WTC11 (cell line): ENCODE measurements around the gene DCAF15. TPM values are rescaled to one million over a fixed set of nuclear protein-coding genes. Genes with fewer than 3 reads are reported as not detected.
A peak's percentile ranks its signal among the peaks of the same experiment; 100 is the strongest.

Experiments used
- ATAC-seq: fragments of 200-7000 bp; cut with Tn5 transposase; 2 replicates; pipeline ENCODE4 v1.10.0; 2021; ENCODE audit warnings: mild to moderate bottlenecking, moderate library complexity
- CTCF ChIA-PET: fragments of 300-600 bp; sonication (Branson Sonifier 250); formaldehyde crosslinking; loops from one replicate; lab custom pipeline; 2021; ENCODE audit warnings: antibody characterized with exemption; lab: Charles Lee
- POLR2A ChIA-PET: fragments of 350-600 bp; sonication (Branson Sonifier 250); formaldehyde crosslinking; loops from one replicate; lab custom pipeline; 2021; ENCODE audit warnings: antibody characterized with exemption; lab: Charles Lee
- DNase-seq: peaks from one replicate; pipeline ENCODE4 v3.0.0; 2021; ENCODE audit warnings: low spot score
- H3K27ac Mint-ChIP-seq: 2 replicates; pipeline ENCODE4 v1.8.0; 2021; ENCODE audit warnings: mixed read lengths
- H3K27me3 Mint-ChIP-seq: 2 replicates; pipeline ENCODE4 v1.8.0; 2021; ENCODE audit warnings: low read depth, mild to moderate bottlenecking, moderate library complexity, mixed read lengths
- H3K36me3 Mint-ChIP-seq: 2 replicates; pipeline ENCODE4 v1.8.0; 2021; ENCODE audit warnings: mixed read lengths
- H3K4me1 Mint-ChIP-seq: 2 replicates; pipeline ENCODE4 v1.8.0; 2022; ENCODE audit warnings: mixed read lengths
- H3K4me3 Mint-ChIP-seq: 2 replicates; pipeline ENCODE4 v1.8.0; 2021; ENCODE audit warnings: mild to moderate bottlenecking, moderate library complexity, mixed read lengths
- H3K9me3 Mint-ChIP-seq: 2 replicates; pipeline ENCODE4 v1.8.0; 2021; ENCODE audit warnings: mixed read lengths
- ATF6 ChIP-seq: sonication (generic); formaldehyde crosslinking; IDR thresholded peaks from 2 replicates; pipeline ENCODE4 v1.8.1; 2023; ENCODE audit warnings: mild to moderate bottlenecking, missing genetic modification reagents
- E2F1 ChIP-seq: sonication (generic); formaldehyde crosslinking; IDR thresholded peaks from 2 replicates; pipeline ENCODE4 v1.8.0; 2022; ENCODE audit warnings: mild to moderate bottlenecking, missing genetic modification reagents
- E2F4 ChIP-seq: sonication (generic); formaldehyde crosslinking; IDR thresholded peaks from 2 replicates; pipeline ENCODE4 v1.8.1; 2022; ENCODE audit warnings: low read depth, mild to moderate bottlenecking, moderate library complexity, missing genetic modification reagents, borderline replicate concordance
- EMX1 ChIP-seq: fragments of 250-450 bp; sonication (Bioruptor Pico); IDR thresholded peaks from 2 replicates; pipeline ENCODE4 v1.8.0; 2021; ENCODE audit warnings: mild to moderate bottlenecking
- ERG ChIP-seq: fragments of 250-450 bp; sonication (Bioruptor Pico); IDR thresholded peaks from 2 replicates; pipeline ENCODE4 v1.8.0; 2021; ENCODE audit warnings: mild to moderate bottlenecking
- IRF1 ChIP-seq: sonication (generic); formaldehyde crosslinking; IDR thresholded peaks from 2 replicates; pipeline ENCODE4 v1.8.0; 2023; ENCODE audit warnings: missing genetic modification reagents
- JAZF1 ChIP-seq: fragments of 250-450 bp; sonication (Bioruptor Pico); IDR thresholded peaks from 2 replicates; pipeline ENCODE4 v1.9.0; 2021; ENCODE audit warnings: moderate library complexity, mild to moderate bottlenecking, inconsistent platforms
- MAX ChIP-seq: sonication (generic); formaldehyde crosslinking; IDR thresholded peaks from 2 replicates; pipeline ENCODE4 v1.8.0; 2022; ENCODE audit warnings: mild to moderate bottlenecking, missing genetic modification reagents
- MXD4 ChIP-seq: fragments of 250-450 bp; sonication (Bioruptor Pico); IDR thresholded peaks from 2 replicates; pipeline ENCODE4 v1.8.0; 2021; ENCODE audit warnings: mild to moderate bottlenecking, moderate library complexity, borderline replicate concordance
- NR2C2 ChIP-seq: sonication (generic); formaldehyde crosslinking; IDR thresholded peaks from 2 replicates; pipeline ENCODE4 v1.8.0; 2022; ENCODE audit warnings: mild to moderate bottlenecking, missing genetic modification reagents
- STAT6 ChIP-seq: sonication (generic); formaldehyde crosslinking; conservative IDR thresholded peaks from 2 replicates; pipeline ENCODE4 v1.8.1; 2023; ENCODE audit warnings: mild to moderate bottlenecking, low read depth, missing genetic modification reagents, moderate library complexity
- TEAD1 ChIP-seq: sonication (generic); formaldehyde crosslinking; IDR thresholded peaks from 2 replicates; pipeline ENCODE4 v1.8.0; 2022; ENCODE audit warnings: mild to moderate bottlenecking, missing genetic modification reagents
- ZMAT4 ChIP-seq: fragments of 250-450 bp; sonication (Bioruptor Pico); IDR thresholded peaks from 2 replicates; pipeline ENCODE4 v1.9.0; 2021; ENCODE audit warnings: mild to moderate bottlenecking
- ZNF121 ChIP-seq: sonication (generic); formaldehyde crosslinking; IDR thresholded peaks from 2 replicates; pipeline ENCODE4 v1.8.0; 2023; ENCODE audit warnings: missing genetic modification reagents
- ZNF219 ChIP-seq: sonication (generic); formaldehyde crosslinking; IDR thresholded peaks from 2 replicates; pipeline ENCODE4 v1.8.0; 2023; ENCODE audit warnings: missing genetic modification reagents, mild to moderate bottlenecking, borderline replicate concordance
- ZNF232 ChIP-seq: sonication (generic); formaldehyde crosslinking; IDR thresholded peaks from 2 replicates; pipeline ENCODE4 v1.8.0; 2022; ENCODE audit warnings: mild to moderate bottlenecking, missing genetic modification reagents
- ZNF317 ChIP-seq: sonication (generic); formaldehyde crosslinking; IDR thresholded peaks from 2 replicates; pipeline ENCODE4 v1.8.1; 2023; ENCODE audit warnings: low read depth, mild to moderate bottlenecking, moderate library complexity, missing genetic modification reagents, borderline replicate concordance
- total RNA-seq: library from RNA; stranded (reverse); gene quantifications from 3 replicates; pipeline ENCODE4 v1.2.3, GENCODE V29; 2021

Gene DCAF15
- total RNA-seq, 1 experiment from 2014 or later = 82.9 TPM

- no peak for TF ChIP-seq E2F4 (CRISPR knock-in tag)
- TF ChIP-seq, all 79 proteins: peak for 0
Measured at GRCh38 chr19:13931391-13932148, 20.7 kb upstream of the DCAF15 start (continued).

- no peaks in the 10 kb centered on the region for H3K9me3 Mint-ChIP-seq
- DNase-seq (no peak), ATAC-seq (no peak)
- H3K4me3 Mint-ChIP-seq = no peak overlapping the region
- CTCF ChIA-PET = interaction anchor here (0.6 to 3.8 kb wide), 7 partner anchors 13 to 127 kb away, joined by 3 to 39 read pairs (median 9); partner anchors contain the start of genes DCAF15 and IL27RA
- H3K4me1 Mint-ChIP-seq = peaks cover 24% of the 10 kb centered on the region
- H3K27ac Mint-ChIP-seq = no peak overlapping the region
- H3K36me3 Mint-ChIP-seq = peaks cover 9% of the 10 kb centered on the region; the same call in 1 of the 2 replicates
- TF ChIP-seq JAZF1 (CRISPR knock-in tag) (no peak), STAT6 (CRISPR knock-in tag) (no peak), MXD4 (CRISPR knock-in tag) (no peak), E2F4 (CRISPR knock-in tag) (no peak), E2F1 (CRISPR knock-in tag) (no peak), ZNF121 (CRISPR knock-in tag) (peak; percentile 87), ATF6 (CRISPR knock-in tag) (no peak), ZNF219 (CRISPR knock-in tag) (no peak)
- H3K27me3 Mint-ChIP-seq = no peaks in the 10 kb centered on the region
- POLR2A ChIA-PET = interaction anchor here (0.7 kb wide), 1 partner anchor 110 kb away, joined by 4 read pairs; no protein-coding TSS in a partner anchor
Measured at GRCh38 chr19:13932149-13932637, 20.1 kb upstream of the DCAF15 start.

GRCh38 chr19:13932911-13933393 is 19.4 kb upstream of the DCAF15 start:
- peaks cover 29% of the 10 kb centered on the region for H3K4me1 Mint-ChIP-seq
- DNase-seq (peak; percentile 23), ATAC-seq (no peak)
- no peak overlapping the region for H3K4me3 Mint-ChIP-seq
- ChIA-PET POLR2A (interaction anchor here (0.9 to 1.3 kb wide), 2 partner anchors 46 to 51 kb away, joined by 3 read pairs; no protein-coding TSS in a partner anchor), CTCF (interaction anchor here (0.6 to 3.8 kb wide), 10 partner anchors 14 to 126 kb away, joined by 3 to 39 read pairs (median 9); partner anchors contain the start of genes DCAF15 and IL27RA)
- H3K36me3 Mint-ChIP-seq = peaks cover 8% of the 10 kb centered on the region; the same call in 1 of the 2 replicates
- no peaks in the 10 kb centered on the region for H3K9me3 Mint-ChIP-seq
- TF ChIP-seq ZMAT4 (CRISPR knock-in tag) (no peak), NR2C2 (CRISPR knock-in tag) (no peak), TEAD1 (CRISPR knock-in tag) (no peak), MAX (CRISPR knock-in tag) (no peak), ERG (CRISPR knock-in tag) (no peak), IRF1 (CRISPR knock-in tag) (no peak), EMX1 (CRISPR knock-in tag) (no peak), ZNF317 (no peak), ZNF232 (no peak)
- H3K27ac Mint-ChIP-seq = peak overlapping the region; percentile 59; the same call in 1 of the 2 replicates
- no peaks in the 10 kb centered on the region for H3K27me3 Mint-ChIP-seq
